ENCODE data around the gene NKTR. TPM values are rescaled to one million over a fixed set of nuclear protein-coding genes. Genes with fewer than 3 reads are reported as not detected.

The NKTR gene
- total RNA-seq, 1 donor from 2014 or later = 87.3 TPM

DNA sequence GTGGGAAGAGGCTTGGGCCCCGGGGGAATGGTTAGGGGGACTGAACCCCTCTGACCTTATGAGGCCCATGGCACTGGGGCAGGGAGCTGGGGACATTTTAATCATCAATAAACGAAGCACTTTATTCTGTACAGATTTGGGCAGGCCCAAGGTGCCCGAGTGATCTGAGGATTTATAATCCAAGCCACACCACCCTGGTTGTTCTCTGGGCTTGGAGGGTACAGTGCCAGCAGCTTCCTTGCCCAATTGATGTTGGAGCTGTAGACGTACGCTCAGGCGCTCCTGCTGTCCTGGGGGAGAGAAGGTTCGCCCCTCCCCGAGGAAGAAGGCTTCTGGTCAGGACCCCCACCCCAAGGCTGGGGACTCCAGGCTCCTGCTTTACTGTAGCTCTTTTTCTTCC, 65.5 kb downstream of the NKTR start:
- TF ChIP-seq CTCF (IDR thresholded peaks at IDR 0.05) = no peak
- intact Hi-C loops (cut with DNase I) = no loop called here
- Histone ChIP-seq H3K4me1 (no peaks in the 10 kb centered on the region), H3K9me3 (no peaks in the 10 kb centered on the region), H3K4me3 (no peak overlapping the region), H3K36me3 (no peaks in the 10 kb centered on the region), H3K27me3 (ENCODE audit: low read depth) (no peaks in the 10 kb centered on the region), H3K27ac (no peak overlapping the region)
- DNase-seq (no peak), ATAC-seq (no peak)

DNA sequence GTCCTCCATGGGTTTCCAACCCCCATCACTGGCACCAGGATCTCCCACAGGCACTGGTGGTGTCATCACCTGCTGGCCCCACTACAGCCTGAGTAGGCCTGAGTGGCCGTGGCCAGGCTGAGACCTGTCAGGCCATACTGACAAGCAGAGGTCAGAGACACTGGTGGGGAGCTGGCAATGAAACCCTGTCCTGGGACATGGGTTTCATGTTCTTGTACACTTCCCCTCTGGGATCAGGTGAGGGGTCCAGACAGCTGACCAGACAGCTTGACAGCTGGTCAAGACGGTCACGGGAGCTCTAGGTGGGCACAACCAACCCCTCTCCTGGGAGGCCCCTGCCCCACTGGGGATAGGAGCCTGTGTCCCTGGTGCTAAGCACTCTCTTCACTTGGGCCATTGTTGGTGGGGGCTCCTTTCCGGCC, 66.1 kb downstream of the NKTR start:
- no peak for TF ChIP-seq CTCF (IDR thresholded peaks at IDR 0.05)
- Histone ChIP-seq H3K9me3 (no peaks in the 10 kb centered on the region), H3K27me3 (ENCODE audit: low read depth) (no peaks in the 10 kb centered on the region), H3K27ac (no peak overlapping the region), H3K4me3 (no peak overlapping the region), H3K4me1 (no peaks in the 10 kb centered on the region), H3K36me3 (no peaks in the 10 kb centered on the region)
- DNase-seq (no peak), ATAC-seq (no peak)
- intact Hi-C loops (cut with DNase I) = no loop called here

GRCh38 chr3:42667096-42667522, 66.6 kb downstream of the NKTR start:
- Histone ChIP-seq H3K4me3 (no peak overlapping the region), H3K9me3 (no peaks in the 10 kb centered on the region), H3K36me3 (no peaks in the 10 kb centered on the region), H3K27me3 (ENCODE audit: low read depth) (no peaks in the 10 kb centered on the region), H3K27ac (no peak overlapping the region), H3K4me1 (no peaks in the 10 kb centered on the region)
- DNase-seq = no peak
- intact Hi-C loops (cut with DNase I) = no loop called here
- ATAC-seq = peak in 1 of 2 donors; percentile 3
- no peak for TF ChIP-seq CTCF (IDR thresholded peaks at IDR 0.05)

DNA sequence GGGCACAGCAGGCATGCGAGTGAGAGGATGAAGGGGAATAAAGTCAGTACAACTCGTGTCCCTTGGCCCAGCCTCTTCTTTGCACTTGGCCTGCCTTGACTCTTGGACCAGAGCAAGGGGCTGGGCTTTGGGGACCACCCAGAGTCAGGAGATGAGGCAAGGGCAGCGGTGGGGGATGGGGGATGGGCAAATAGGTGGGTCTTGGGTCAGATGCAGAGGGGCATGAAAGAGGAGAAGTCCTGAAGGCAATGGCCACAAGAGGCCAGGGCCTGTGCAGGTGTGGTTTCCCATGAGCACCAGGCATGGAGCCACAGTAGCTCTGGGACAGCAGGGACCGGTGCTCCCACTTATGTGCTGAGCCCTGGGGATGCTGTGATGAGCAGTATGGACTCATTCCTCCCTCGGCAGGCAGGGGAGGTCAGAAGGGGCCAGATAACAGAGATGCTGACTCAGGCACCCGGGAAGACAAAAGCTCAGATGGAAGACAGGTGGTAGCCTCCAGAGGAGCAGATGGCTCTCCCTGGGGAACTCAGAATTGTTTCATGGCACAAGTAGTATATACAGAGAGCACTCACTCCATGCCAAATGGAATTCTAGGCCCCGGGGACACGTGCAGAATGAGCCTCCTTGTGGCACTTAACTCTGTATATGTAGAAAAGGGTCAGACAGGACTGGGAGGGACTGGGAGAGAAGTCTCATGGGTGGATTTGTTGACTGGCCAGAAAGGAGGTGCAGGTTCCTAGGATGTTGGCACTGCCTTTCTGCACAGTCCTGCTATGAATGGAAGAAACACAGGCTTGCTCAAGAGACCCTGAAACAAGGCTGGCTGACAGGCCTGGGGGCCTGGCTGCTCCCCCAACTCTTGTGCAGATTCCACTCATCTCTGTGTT, 67.3 kb downstream of the NKTR start:
- intact Hi-C loops (cut with DNase I) = no loop called here
- H3K4me1 ChIP-seq = no peaks in the 10 kb centered on the region
- H3K27me3 ChIP-seq (ENCODE audit: low read depth) = no peaks in the 10 kb centered on the region
- no peaks in the 10 kb centered on the region for H3K9me3 ChIP-seq
- DNase-seq (no peak), ATAC-seq (no peak)
- H3K4me3 ChIP-seq = no peak overlapping the region
- H3K27ac ChIP-seq = no peak overlapping the region
- TF ChIP-seq CTCF (IDR thresholded peaks at IDR 0.05) = no peak
- no peaks in the 10 kb centered on the region for H3K36me3 ChIP-seq

GRCh38 chr3:42668413-42668760, 67.9 kb downstream of the NKTR start:
- no peak for TF ChIP-seq CTCF (IDR thresholded peaks at IDR 0.05)
- no peak for DNase-seq
- no peaks in the 10 kb centered on the region for H3K4me1 ChIP-seq
- H3K36me3 ChIP-seq = no peaks in the 10 kb centered on the region
- no peak overlapping the region for H3K27ac ChIP-seq
- no peak overlapping the region for H3K4me3 ChIP-seq
- no peak for ATAC-seq
- no peaks in the 10 kb centered on the region for H3K27me3 ChIP-seq (ENCODE audit: low read depth)
- no peaks in the 10 kb centered on the region for H3K9me3 ChIP-seq
- intact Hi-C loops (cut with DNase I) = no loop called here

Measured in lower lobe of right lung (tissue), 2 donors.